HG02610 (cell line): ENCODE data around the gene CLN5.
A peak's percentile ranks its signal among the peaks of the same experiment; 100 is the strongest.
"Not testable (repeated sequence)": the region's sequence is repeated elsewhere in the genome, so short reads cannot be mapped to it uniquely, and the experiment has no call there.

ENCODE experiments used
- ATAC-seq: cut with Tn5 transposase; IDR thresholded peaks from one replicate; pipeline ENCODE4 v1.9.1; 2021; ENCODE audit warnings: mild to moderate bottlenecking, moderate library complexity; ENCODE audit not compliant: unreplicated experiment

The CLN5 gene

GRCh38 chr13:76991796-76992547 lies at the start of gene CLN5:
CLN5 (plus strand) TSS chr13:76992081; CDS start chr13:76992099, 18 bp downstream.
- peak; percentile 93 for ATAC-seq

GRCh38 chr13:76942363-76942762 lies 49.5 kb upstream of the CLN5 start:
- no peak for ATAC-seq

GRCh38 chr13:76943646-76944045 lies 48.2 kb upstream of the CLN5 start:
- no peak for ATAC-seq

- no peak for ATAC-seq
Measured at GRCh38 chr13:76944456-76944855, 47.4 kb upstream of the CLN5 start.

GRCh38 chr13:76948149-76948548 lies 43.7 kb upstream of the CLN5 start, which contains the start of gene ACOD1:
ACOD1 (plus strand) TSS chr13:76948511; CDS start chr13:76948559, 48 bp downstream.
- ATAC-seq, result no peak

GRCh38 chr13:76950101-76950500 lies 41.8 kb upstream of the CLN5 start:
- no peak for ATAC-seq

- ATAC-seq, result no peak
Measured at GRCh38 chr13:76953968-76954367, 37.9 kb upstream of the CLN5 start.

GRCh38 chr13:76954538-76954937 lies 37.3 kb upstream of the CLN5 start:
- no peak for ATAC-seq

GRCh38 chr13:76955193-76955592 lies 36.7 kb upstream of the CLN5 start:
- ATAC-seq, result no peak

GRCh38 chr13:76955661-76956060 lies 36.2 kb upstream of the CLN5 start:
- no peak for ATAC-seq

GRCh38 chr13:76958841-76959432 lies 32.9 kb upstream of the CLN5 start:
- ATAC-seq, result no peak

GRCh38 chr13:76959734-76960133 lies 32.1 kb upstream of the CLN5 start:
- not testable (repeated sequence) for ATAC-seq

GRCh38 chr13:76965759-76966421 lies 26.0 kb upstream of the CLN5 start:
- no peak for ATAC-seq

- no peak for ATAC-seq
Measured at GRCh38 chr13:76967031-76967430, 24.9 kb upstream of the CLN5 start.

- no peak for ATAC-seq
Measured at GRCh38 chr13:76968041-76968440, 23.8 kb upstream of the CLN5 start.

- no peak for ATAC-seq
Measured at GRCh38 chr13:76969488-76970365, 22.2 kb upstream of the CLN5 start.

- ATAC-seq, result peak; percentile 68
Measured at GRCh38 chr13:76971215-76971614, 20.7 kb upstream of the CLN5 start.

- ATAC-seq, result no peak
Measured at GRCh38 chr13:76971851-76972829, 19.7 kb upstream of the CLN5 start.

GRCh38 chr13:76973920-76974617 lies 17.8 kb upstream of the CLN5 start:
- ATAC-seq, result no peak
